KOPT-K1 (cell line): Measurements from ENCODE around the gene VPS50.

Experiments used
- H3K27ac ChIP-seq: fragments of 200-600 bp; sonication (generic); 2 replicates; pipeline ENCODE4 v1.5.1; 2016; ENCODE audit warnings: antibody characterized with exemption, mild to moderate bottlenecking, low read depth, low read length; ENCODE audit not compliant: poor library complexity, severe bottlenecking
- H3K36me3 ChIP-seq: fragments of 200-600 bp; sonication (generic); 2 replicates; pipeline ENCODE4 v1.5.1; 2017; ENCODE audit warnings: antibody characterized with exemption, mild to moderate bottlenecking, low read length, moderate library complexity; ENCODE audit not compliant: insufficient read depth
- H3K9me3 ChIP-seq: fragments of 200-600 bp; sonication (generic); 2 replicates; pipeline ENCODE4 v1.5.1; 2017; ENCODE audit warnings: antibody characterized with exemption, low read length, mild to moderate bottlenecking; ENCODE audit not compliant: insufficient read depth, poor library complexity, severe bottlenecking

Gene VPS50

DNA sequence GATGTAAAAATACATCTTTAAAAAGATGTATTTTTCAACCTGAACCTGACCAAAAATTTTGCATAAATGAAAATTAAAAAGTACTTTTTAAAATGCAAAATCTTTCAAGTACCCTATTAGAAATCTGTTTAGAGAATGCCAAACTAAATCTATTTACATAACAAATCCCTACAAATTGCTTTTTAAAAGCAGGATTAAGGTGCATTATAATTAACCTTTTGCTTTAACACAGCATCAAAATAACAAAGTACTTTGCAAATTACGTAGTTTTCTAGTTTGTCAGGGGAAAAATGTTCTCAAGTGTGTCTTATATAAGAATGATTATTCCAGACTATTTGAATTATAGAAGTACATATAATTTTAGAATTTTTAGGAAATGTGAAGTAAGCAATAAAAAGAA lies 160.8 kb downstream of the VPS50 start:
- no peak overlapping the region for H3K27ac ChIP-seq

GRCh38 chr7:93399642-93400041 lies 167.5 kb downstream of the VPS50 start:
- Histone ChIP-seq H3K9me3 (no peaks in the 10 kb centered on the region), H3K36me3 (no peaks in the 10 kb centered on the region), H3K27ac (no peak overlapping the region)

More for the DNA sequence above, 160.8 kb downstream of the VPS50 start:
- no peaks in the 10 kb centered on the region for H3K9me3 ChIP-seq
- no peaks in the 10 kb centered on the region for H3K36me3 ChIP-seq

DNA sequence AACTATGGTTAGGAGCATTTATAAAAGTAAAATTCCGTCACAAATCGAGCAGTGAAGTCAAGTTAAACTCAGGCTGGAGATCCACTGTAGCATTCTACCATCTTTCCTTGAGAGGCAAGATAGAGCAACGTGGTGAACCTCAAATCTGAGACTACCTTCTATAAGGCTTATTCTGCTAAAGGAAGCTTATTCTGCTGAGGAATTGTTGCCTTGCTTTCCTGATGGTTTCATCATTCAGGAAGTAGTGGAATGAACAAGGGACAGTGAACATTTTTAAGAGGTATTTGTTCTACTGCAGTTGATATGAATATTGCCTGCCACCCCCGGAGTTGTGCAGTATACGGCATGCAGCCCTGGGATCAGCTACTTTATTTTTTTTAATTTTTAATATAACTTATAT lies 170.8 kb downstream of the VPS50 start:
- peaks cover 7% of the 10 kb centered on the region for H3K9me3 ChIP-seq
- H3K27ac ChIP-seq: no peak overlapping the region
- no peaks in the 10 kb centered on the region for H3K36me3 ChIP-seq

- Histone ChIP-seq H3K9me3 (peaks cover 7% of the 10 kb centered on the region), H3K36me3 (no peaks in the 10 kb centered on the region), H3K27ac (no peak overlapping the region)
Measured at GRCh38 chr7:93407239-93407638, 175.1 kb downstream of the VPS50 start.

GRCh38 chr7:93409324-93409723 lies 177.2 kb downstream of the VPS50 start:
- Histone ChIP-seq H3K9me3 (peaks cover 7% of the 10 kb centered on the region), H3K36me3 (no peaks in the 10 kb centered on the region), H3K27ac (no peak overlapping the region)
